K562 (cell line): Measurements from ENCODE around the gene MRPS6. TPM values are rescaled to one million over a fixed set of nuclear protein-coding genes. Genes with fewer than 3 reads are reported as not detected.

Experiments used
- ATAC-seq: fragments of 200-7000 bp; cut with Tn5 transposase; 3 replicates; pipeline ENCODE4 v1.9.1; 2020; ENCODE audit warnings: moderate library complexity
- BruUV-seq: library from RNA; stranded (reverse); fragments of 400-500 nt; replicated peaks from 2 replicates; lab custom pipeline; 2021; lab: Mats Ljungman, UMichigan
- CTCF ChIA-PET: fragments of 300-600 bp; formaldehyde crosslinking; extraction: SDS; loops from one replicate; lab custom pipeline; 2021; ENCODE audit warnings: low intra/inter-chr PET ratio; lab: Yijun Ruan, JAX
- POLR2A ChIA-PET: fragments of 300-600, 350-650 bp; sonication (Branson Sonifier 250); formaldehyde crosslinking; extraction: SDS; loops from one replicate; lab custom pipeline; 2021; ENCODE audit warnings: antibody characterized with exemption, inconsistent platforms; lab: Yijun Ruan, JAX
- DNase-seq, 4 experiments: peaks; one replicate each; pipeline versions ENCODE4 v3.0.0 to v3.0.0-alpha.2; 2011 to 2018; ENCODE audit warnings: low spot score in 3 of 4, mixed read lengths in 3 of 4; ENCODE audit errors: extremely low read depth in 1 of 4
- FAIRE-seq: peaks from 2 replicates; lab custom pipeline; 2011; peaks lifted over from hg19 to GRCh38; lab: Jason Lieb, UNC
- H2AFZ ChIP-seq: 2 replicates; pipeline ENCODE4 v1.6.0; 2011; ENCODE audit warnings: low read depth, low read length, control low read depth, inconsistent platforms
- H3K27ac ChIP-seq: fragments of 200-600 bp; 3 replicates; pipeline ENCODE4 v1.8.0; 2011; ENCODE audit warnings: low read depth, mild to moderate bottlenecking, control low read depth, inconsistent platforms, low read length, moderate library complexity, mixed read lengths; ENCODE audit errors: extremely low read depth
- H3K27me3 ChIP-seq, 2 experiments: fragments of 300-600 bp in 1 of 2; 2 replicates in 1 of 2; 3 replicates in 1 of 2; pipeline versions ENCODE4 v1.6.0 to v1.8.0; 2011; ENCODE audit warnings: inconsistent platforms in 2 of 2, low read length in 2 of 2, mild to moderate bottlenecking in 1 of 2, mixed read lengths in 1 of 2, moderate library complexity in 1 of 2; ENCODE audit not compliant: control insufficient read depth in 2 of 2, insufficient read depth in 2 of 2
- H3K36me3 ChIP-seq: fragments of 300-600 bp; 3 replicates; pipeline ENCODE4 v1.8.0; 2011; ENCODE audit warnings: mild to moderate bottlenecking, low read length, inconsistent platforms; ENCODE audit not compliant: control insufficient read depth, insufficient read depth
- H3K4me1 ChIP-seq, 2 experiments: fragments of 200-600 bp in 1 of 2; replicated peaks in 1 of 2; 2 replicates in 1 of 2; 3 replicates in 1 of 2; pipeline versions ENCODE4 v1.5.1 to v1.8.0; 2011; ENCODE audit warnings: inconsistent platforms in 2 of 2, low read length in 2 of 2, mild to moderate bottlenecking in 1 of 2, mixed read lengths in 1 of 2, moderate library complexity in 1 of 2; ENCODE audit not compliant: control insufficient read depth in 2 of 2, insufficient read depth in 2 of 2
- H3K4me2 ChIP-seq: 2 replicates; pipeline ENCODE4 v1.6.1; 2011; ENCODE audit warnings: low read length, control low read depth, inconsistent platforms, mixed read lengths; ENCODE audit not compliant: insufficient read depth
- H3K4me3 ChIP-seq: fragments of 200-600 bp; sonication (generic), shearing (Covaris generic); 2 replicates; pipeline ENCODE4 v1.5.1; 2016; ENCODE audit warnings: control low read depth, inconsistent platforms
- H3K79me2 ChIP-seq: fragments of 200-600 bp; 3 replicates; pipeline ENCODE4 v1.8.0; 2011; ENCODE audit warnings: low read length, inconsistent platforms; ENCODE audit not compliant: control insufficient read depth, insufficient read depth
- H3K9ac ChIP-seq, 2 experiments: 2 replicates each; pipeline versions ENCODE4 v1.6.0 to v1.6.1; 2011; ENCODE audit warnings: low read depth in 2 of 2, low read length in 2 of 2, control low read depth in 1 of 2, inconsistent platforms in 1 of 2, mild to moderate bottlenecking in 1 of 2, mixed read lengths in 1 of 2; ENCODE audit not compliant: insufficient read depth in 1 of 2
- H3K9me1 ChIP-seq: one replicate; pipeline ENCODE4 v1.6.0; 2011; ENCODE audit warnings: inconsistent platforms, mild to moderate bottlenecking, low read length, moderate library complexity; ENCODE audit not compliant: control insufficient read depth, insufficient read depth
- H3K9me3 ChIP-seq: replicated peaks from 2 replicates; pipeline ENCODE4 v1.5.1; 2011; ENCODE audit warnings: low read depth, low read length, inconsistent platforms; ENCODE audit not compliant: control insufficient read depth, insufficient read depth
- H4K20me1 ChIP-seq: replicated peaks from 2 replicates; pipeline ENCODE4 v1.6.1; 2011; ENCODE audit warnings: low read length, inconsistent platforms, mixed read lengths; ENCODE audit not compliant: control insufficient read depth, insufficient read depth
- BACH1 ChIP-seq: fragments of 200-800 bp; sonication (Bioruptor generic); IDR thresholded peaks from 2 replicates; pipeline ENCODE4 v1.6.1; 2016; ENCODE audit warnings: missing genetic modification characterization, missing compliant biosample characterization
- EGR1 ChIP-seq: fragments of 450-650 bp; conservative IDR thresholded peaks from 2 replicates; pipeline ENCODE4 v1.6.1; 2017; ENCODE audit warnings: mild to moderate bottlenecking
- ILK ChIP-seq: fragments of 450-650 bp; IDR thresholded peaks from 2 replicates; pipeline ENCODE4 v1.6.1; 2016; ENCODE audit warnings: missing genetic modification characterization, low read depth, mild to moderate bottlenecking, missing compliant biosample characterization, moderate library complexity, borderline replicate concordance
- NCOA1 ChIP-seq: fragments of 450-650 bp; IDR thresholded peaks from 2 replicates; pipeline ENCODE4 v1.6.1; 2016; ENCODE audit warnings: low read depth
- TOE1 ChIP-seq, 2 experiments: fragments of 450-650 bp in 1 of 2; sonication (generic) in 1 of 2; formaldehyde crosslinking in 1 of 2; IDR thresholded peaks; 2 replicates each; pipeline versions ENCODE4 v1.7.1 to v1.8.0; 2016 to 2022; ENCODE audit warnings: borderline replicate concordance in 2 of 2, mild to moderate bottlenecking in 2 of 2, antibody characterized with exemption in 1 of 2, inconsistent platforms in 1 of 2, low read depth in 1 of 2, missing genetic modification reagents in 1 of 2, moderate library complexity in 1 of 2
- WGBS: fragments of 100-300 bp; shearing (Covaris generic); methylation state at CpG from one replicate; pipeline ENCODE4 v1.1.6; 2016; ENCODE audit warnings: low coverage, mixed read lengths; ENCODE audit not compliant: insufficient coverage; ENCODE audit errors: missing lambda C conversion rate; 5-methylcytosine and 5-hydroxymethylcytosine counted together
- in situ Hi-C: fragments of 300-500 bp; cut with MboI; formaldehyde crosslinking; loops from 4 replicates; pipeline ENCODE4 v1.15.0; 2018; ENCODE audit warnings: inconsistent platforms, mixed read lengths
- intact Hi-C: fragments of 100-400 bp; cut with micrococcal nuclease; formaldehyde crosslinking; loops from 2 replicates; pipeline ENCODE4 v1.14.2; 2022
- polyA plus RNA-seq, 8 experiments: library from polyadenylated mRNA; depleted of rRNA in 4 of 8; stranded (reverse) in 5 of 8; unstranded in 3 of 8; fragments of >200 nt; fragmentation: Nextera tagmentation in 2 of 8; fragmentation: Illumina TruSeq in 1 of 8; extraction: Ambion mirVana in 2 of 8; extraction: Trizol in 1 of 8; gene quantifications; 2 replicates each; pipeline versions ENCODE4 v1.2.1 to v1.2.3, GENCODE V29; 2011 to 2014; ENCODE audit warnings: inconsistent platforms in 1 of 8, missing spikeins in 1 of 8
- total RNA-seq, 7 experiments: library from RNA; depleted of rRNA in 6 of 7; stranded (reverse); fragments of >200 nt in 6 of 7; fragmentation: Illumina TruSeq in 2 of 7; extraction: Trizol in 2 of 7; gene quantifications; 2 replicates each; pipeline versions ENCODE4 v1.2.1 to v1.2.3, GENCODE V29; 2011 to 2021; ENCODE audit warnings: low replicate concordance in 1 of 7
- TF ChIP-seq, protein P1 (sequence below): fragments of 250-450 bp; sonication (Bioruptor Pico); IDR thresholded peaks from 2 replicates; pipeline ENCODE4 v1.5.0; 2020; ENCODE audit warnings: mild to moderate bottlenecking, borderline replicate concordance

Gene MRPS6
- total and polyA plus RNA-seq, 9 of the 15 experiments (the other 6 are each of a cell fraction or from before 2014, with no cell fraction given), result 26.1 to 72.0 (median 39.3) TPM

DNA sequence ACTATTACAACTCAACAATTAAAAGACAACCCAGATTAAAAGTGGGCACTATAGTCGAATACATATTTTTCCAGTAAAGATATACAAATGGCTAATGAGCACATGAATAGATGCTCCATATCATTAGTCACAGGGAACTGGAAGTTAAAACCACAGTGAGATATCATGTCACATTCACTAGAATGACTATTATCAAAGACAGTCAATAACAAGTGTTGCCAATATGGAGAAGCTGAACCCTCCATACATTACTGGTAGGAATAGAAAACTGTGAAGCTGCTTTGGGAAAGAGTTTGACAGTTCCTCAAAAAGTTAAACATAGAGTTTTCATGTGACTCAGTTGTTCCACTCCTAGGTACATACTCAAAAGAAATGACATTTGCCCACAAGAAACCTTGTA is 30.6 kb upstream of the MRPS6 start:
- H3K9ac ChIP-seq, result no peak overlapping the region
- no peaks in the 10 kb centered on the region for H3K36me3 ChIP-seq
- no peak overlapping the region for H3K4me3 ChIP-seq
- H2AFZ ChIP-seq, result no peak overlapping the region
- H3K79me2 ChIP-seq, result no peaks in the 10 kb centered on the region
- no TSS peak for BruUV-seq
- intact Hi-C loops (no loop called here), in situ Hi-C loops (no loop called here)
- no peaks in the 10 kb centered on the region for H3K9me3 ChIP-seq
- POLR2A ChIA-PET, result no interaction called here
- H3K9me1 ChIP-seq, result no peaks in the 10 kb centered on the region
- H3K27ac ChIP-seq, result no peak overlapping the region
- TF ChIP-seq, protein P1, sequence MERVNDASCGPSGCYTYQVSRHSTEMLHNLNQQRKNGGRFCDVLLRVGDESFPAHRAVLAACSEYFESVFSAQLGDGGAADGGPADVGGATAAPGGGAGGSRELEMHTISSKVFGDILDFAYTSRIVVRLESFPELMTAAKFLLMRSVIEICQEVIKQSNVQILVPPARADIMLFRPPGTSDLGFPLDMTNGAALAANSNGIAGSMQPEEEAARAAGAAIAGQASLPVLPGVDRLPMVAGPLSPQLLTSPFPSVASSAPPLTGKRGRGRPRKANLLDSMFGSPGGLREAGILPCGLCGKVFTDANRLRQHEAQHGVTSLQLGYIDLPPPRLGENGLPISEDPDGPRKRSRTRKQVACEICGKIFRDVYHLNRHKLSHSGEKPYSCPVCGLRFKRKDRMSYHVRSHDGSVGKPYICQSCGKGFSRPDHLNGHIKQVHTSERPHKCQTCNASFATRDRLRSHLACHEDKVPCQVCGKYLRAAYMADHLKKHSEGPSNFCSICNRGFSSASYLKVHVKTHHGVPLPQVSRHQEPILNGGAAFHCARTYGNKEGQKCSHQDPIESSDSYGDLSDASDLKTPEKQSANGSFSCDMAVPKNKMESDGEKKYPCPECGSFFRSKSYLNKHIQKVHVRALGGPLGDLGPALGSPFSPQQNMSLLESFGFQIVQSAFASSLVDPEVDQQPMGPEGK, result no peak
- TF ChIP-seq BACH1 (no peak), TOE1 (IDR thresholded peaks at IDR 0.05; ENCODE audit: borderline replicate concordance) (no peak), TOE1 (CRISPR knock-in tag; IDR thresholded peaks at IDR 0.05; ENCODE audit: borderline replicate concordance, low read depth) (no peak), NCOA1 (no peak), ILK (no peak), EGR1 (no peak)
- no peak overlapping the region for H3K4me2 ChIP-seq
- WGBS, result 0% methylated on average over 1 of the region's 1 CpG
- no peaks in the 10 kb centered on the region for H4K20me1 ChIP-seq
- CTCF ChIA-PET, result no interaction called here
- FAIRE-seq (no peak), ATAC-seq (no peak), DNase-seq (no peak)
- no peaks in the 10 kb centered on the region; a peak in 1 of 5 replicates for H3K4me1 ChIP-seq
- H3K27me3 ChIP-seq, result peaks cover 6 to 8% of the 10 kb centered on the region in 2 experiments; a peak in 4 of 5 replicates
